Loucy (cell line): ENCODE measurements around the gene GRN.

Source experiments
- H2AFZ ChIP-seq: fragments of 200-600 bp; sonication (generic); 2 replicates; pipeline ENCODE4 v1.6.0; 2016; ENCODE audit warnings: antibody characterized with exemption, mild to moderate bottlenecking, low read length, moderate library complexity
- H3F3A ChIP-seq: fragments of 200-600 bp; 2 replicates; pipeline ENCODE4 v1.6.0; 2016; ENCODE audit warnings: antibody characterized with exemption, low read depth, mild to moderate bottlenecking
- H3K27me3 ChIP-seq: fragments of 200-600 bp; sonication (generic); 2 replicates; pipeline ENCODE4 v1.6.1; 2014; ENCODE audit warnings: low read length, mild to moderate bottlenecking; ENCODE audit not compliant: insufficient read depth, poor library complexity, severe bottlenecking
- H3K36me3 ChIP-seq: fragments of 200-600 bp; sonication (generic); 2 replicates; pipeline ENCODE4 v1.6.1; 2016; ENCODE audit warnings: low read length; ENCODE audit not compliant: insufficient read depth
- H3K4me1 ChIP-seq: fragments of 200-600 bp; sonication (generic); 2 replicates; pipeline ENCODE4 v1.5.1; 2014; ENCODE audit warnings: low read length, mild to moderate bottlenecking; ENCODE audit not compliant: insufficient read depth, poor library complexity, severe bottlenecking
- H3K4me2 ChIP-seq: fragments of 200-600 bp; sonication (generic); 2 replicates; pipeline ENCODE4 v1.6.0; 2014; ENCODE audit warnings: antibody characterized with exemption, low read length, low read depth, mild to moderate bottlenecking; ENCODE audit not compliant: poor library complexity, severe bottlenecking
- H3K4me3 ChIP-seq: fragments of 200-600 bp; sonication (generic); 2 replicates; pipeline ENCODE4 v1.5.1; 2014; ENCODE audit warnings: low read length, mild to moderate bottlenecking, mixed read lengths; ENCODE audit not compliant: poor library complexity, severe bottlenecking
- H3K79me2 ChIP-seq: fragments of 200-600 bp; sonication (generic); 2 replicates; pipeline ENCODE4 v1.6.1; 2014; ENCODE audit warnings: low read length; ENCODE audit not compliant: insufficient read depth
- H3K9ac ChIP-seq: fragments of 200-600 bp; sonication (generic); 2 replicates; pipeline ENCODE4 v1.6.0; 2014; ENCODE audit warnings: mild to moderate bottlenecking, low read depth, low read length, moderate library complexity; ENCODE audit not compliant: poor library complexity, severe bottlenecking
- H3K9me2 ChIP-seq: fragments of 200-600 bp; sonication (generic); replicated peaks from 2 replicates; pipeline ENCODE4 v1.6.1; 2016; ENCODE audit warnings: low read depth, low read length, mixed read lengths
- H3K9me3 ChIP-seq: fragments of 200-600 bp; sonication (generic); 2 replicates; pipeline ENCODE4 v1.6.1; 2014; ENCODE audit warnings: mild to moderate bottlenecking, antibody characterized with exemption, low read length, low read depth; ENCODE audit not compliant: insufficient read depth
- H4K20me1 ChIP-seq: fragments of 200-600 bp; sonication (generic); 2 replicates; pipeline ENCODE4 v1.6.0; 2014; ENCODE audit warnings: antibody characterized with exemption, low read length, mild to moderate bottlenecking; ENCODE audit not compliant: insufficient read depth, poor library complexity, severe bottlenecking
- EZH2phosphoT487 ChIP-seq: fragments of 200-600 bp; IDR thresholded peaks from 2 replicates; pipeline ENCODE4 v1.6.1; 2018; ENCODE audit warnings: antibody characterized with exemption, mild to moderate bottlenecking, moderate library complexity, borderline replicate concordance
- TF ChIP-seq, protein P1 (sequence below): fragments of 200-600 bp; sonication (generic); conservative IDR thresholded peaks from 2 replicates; pipeline ENCODE4 v1.5.1; 2014; ENCODE audit warnings: mild to moderate bottlenecking, antibody characterized with exemption, low read length

GRN gene

DNA sequence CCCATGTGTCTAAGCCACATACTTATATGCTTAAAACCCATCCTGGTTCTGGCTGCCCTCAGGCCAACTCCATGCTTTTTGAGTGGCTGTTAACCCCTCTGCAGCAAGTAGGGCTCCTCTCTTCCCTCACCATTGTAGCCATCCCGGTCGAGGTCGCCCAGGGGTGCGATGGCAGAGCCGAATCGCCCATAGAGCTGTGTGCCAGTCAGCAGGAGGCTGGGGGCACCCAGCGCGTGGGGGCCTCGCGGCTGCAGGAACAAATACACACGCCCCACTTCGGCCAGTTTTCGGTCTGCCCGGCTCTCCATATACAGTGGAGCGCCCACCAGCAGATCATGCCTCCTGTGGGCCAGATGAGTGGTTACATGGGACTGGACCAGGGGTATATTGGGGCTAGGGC lies 38.3 kb downstream of the GRN start:
- Histone ChIP-seq H3K36me3 (no peaks in the 10 kb centered on the region), H3K4me1 (no peaks in the 10 kb centered on the region), H3K9ac (no peak overlapping the region), H3F3A (no peaks in the 10 kb centered on the region), H3K4me3 (no peak overlapping the region), H3K9me2 (no peaks in the 10 kb centered on the region), H2AFZ (no peak overlapping the region), H3K79me2 (no peaks in the 10 kb centered on the region), H3K4me2 (no peak overlapping the region), H3K27me3 (no peaks in the 10 kb centered on the region), H4K20me1 (no peaks in the 10 kb centered on the region), H3K9me3 (no peaks in the 10 kb centered on the region)
- TF ChIP-seq, protein P1, sequence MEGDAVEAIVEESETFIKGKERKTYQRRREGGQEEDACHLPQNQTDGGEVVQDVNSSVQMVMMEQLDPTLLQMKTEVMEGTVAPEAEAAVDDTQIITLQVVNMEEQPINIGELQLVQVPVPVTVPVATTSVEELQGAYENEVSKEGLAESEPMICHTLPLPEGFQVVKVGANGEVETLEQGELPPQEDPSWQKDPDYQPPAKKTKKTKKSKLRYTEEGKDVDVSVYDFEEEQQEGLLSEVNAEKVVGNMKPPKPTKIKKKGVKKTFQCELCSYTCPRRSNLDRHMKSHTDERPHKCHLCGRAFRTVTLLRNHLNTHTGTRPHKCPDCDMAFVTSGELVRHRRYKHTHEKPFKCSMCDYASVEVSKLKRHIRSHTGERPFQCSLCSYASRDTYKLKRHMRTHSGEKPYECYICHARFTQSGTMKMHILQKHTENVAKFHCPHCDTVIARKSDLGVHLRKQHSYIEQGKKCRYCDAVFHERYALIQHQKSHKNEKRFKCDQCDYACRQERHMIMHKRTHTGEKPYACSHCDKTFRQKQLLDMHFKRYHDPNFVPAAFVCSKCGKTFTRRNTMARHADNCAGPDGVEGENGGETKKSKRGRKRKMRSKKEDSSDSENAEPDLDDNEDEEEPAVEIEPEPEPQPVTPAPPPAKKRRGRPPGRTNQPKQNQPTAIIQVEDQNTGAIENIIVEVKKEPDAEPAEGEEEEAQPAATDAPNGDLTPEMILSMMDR = no peak
- TF ChIP-seq EZH2phosphoT487 = no peak

DNA sequence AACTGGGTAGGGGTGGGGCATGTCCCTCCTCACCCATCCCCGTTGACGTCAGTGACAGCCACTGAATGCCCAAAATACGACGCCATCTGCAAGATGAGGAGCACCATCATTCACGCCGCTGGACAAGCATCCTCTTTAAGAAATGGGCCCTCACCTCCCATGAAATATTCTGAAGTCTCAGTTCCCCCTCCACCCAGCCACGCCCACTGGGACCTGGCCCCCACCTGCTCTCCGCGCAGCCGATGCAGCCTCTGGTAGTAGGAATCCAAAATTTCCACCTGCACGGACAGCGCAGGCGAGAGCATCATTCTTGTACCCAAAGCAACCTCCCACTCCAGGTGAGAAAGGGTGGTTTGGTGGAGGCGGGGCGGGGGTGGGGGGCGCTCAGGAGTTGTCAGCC lies 38.8 kb downstream of the GRN start:
- H3K79me2 ChIP-seq = no peaks in the 10 kb centered on the region
- no peak overlapping the region for H3K4me3 ChIP-seq
- no peaks in the 10 kb centered on the region for H3K9me3 ChIP-seq
- no peaks in the 10 kb centered on the region for H4K20me1 ChIP-seq
- no peaks in the 10 kb centered on the region for H3K27me3 ChIP-seq
- TF ChIP-seq, protein P1 = no peak
- no peak for TF ChIP-seq EZH2phosphoT487
- peaks cover under 1% of the 10 kb centered on the region for H3K4me1 ChIP-seq
- H3K4me2 ChIP-seq = no peak overlapping the region
- H3K9me2 ChIP-seq = no peaks in the 10 kb centered on the region
- no peak overlapping the region for H3K9ac ChIP-seq
- no peaks in the 10 kb centered on the region for H3F3A ChIP-seq
- H2AFZ ChIP-seq = no peak overlapping the region
- H3K36me3 ChIP-seq = no peaks in the 10 kb centered on the region

DNA sequence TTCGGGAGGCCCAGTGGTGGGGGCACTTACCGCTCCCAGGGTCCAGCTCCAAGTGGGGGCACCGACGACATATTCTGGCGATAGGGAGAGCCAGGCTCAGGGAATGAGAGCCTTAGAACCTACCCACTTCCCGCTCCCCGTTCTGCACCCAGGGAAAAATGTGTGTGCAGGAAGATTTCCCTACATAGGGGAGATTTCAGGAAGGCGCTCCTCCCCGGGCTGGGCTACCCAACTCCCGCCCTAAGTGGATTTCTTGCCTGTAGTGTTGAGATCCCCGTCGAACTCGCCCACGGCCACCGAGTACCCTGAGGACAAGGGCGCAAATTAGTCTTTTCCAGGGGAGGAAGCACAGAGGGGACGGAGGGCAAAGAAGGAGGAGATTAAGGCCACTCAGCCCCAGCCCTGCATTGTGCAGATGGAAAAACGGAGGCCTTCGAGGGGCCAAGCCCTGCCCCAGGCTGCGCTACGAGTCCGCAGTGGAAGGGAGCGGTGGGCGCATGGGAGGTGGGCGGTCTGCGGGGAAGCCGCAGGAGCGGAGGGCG lies 39.2 kb downstream of the GRN start:
- Histone ChIP-seq H3K9me2 (no peaks in the 10 kb centered on the region), H2AFZ (no peak overlapping the region), H3K4me1 (peaks cover 5% of the 10 kb centered on the region), H3K9me3 (no peaks in the 10 kb centered on the region), H3K4me3 (no peak overlapping the region), H3K4me2 (no peak overlapping the region), H3K27me3 (no peaks in the 10 kb centered on the region), H3K9ac (no peak overlapping the region), H3F3A (no peaks in the 10 kb centered on the region), H4K20me1 (no peaks in the 10 kb centered on the region), H3K36me3 (no peaks in the 10 kb centered on the region), H3K79me2 (no peaks in the 10 kb centered on the region)
- TF ChIP-seq, protein P1 = no peak
- TF ChIP-seq EZH2phosphoT487 = no peak
